ENCODE measurements around the gene POLA2. TPM values are rescaled to one million over a fixed set of nuclear protein-coding genes. Genes with fewer than 3 reads are reported as not detected.
A peak's percentile ranks its signal among the peaks of the same experiment; 100 is the strongest.
"Not testable (repeated sequence)": the region's sequence is repeated elsewhere in the genome, so short reads cannot be mapped to it uniquely, and the experiment has no call there.

Gene POLA2
- total RNA-seq, 1 donor from 2014 or later, result 27.4 TPM

DNA sequence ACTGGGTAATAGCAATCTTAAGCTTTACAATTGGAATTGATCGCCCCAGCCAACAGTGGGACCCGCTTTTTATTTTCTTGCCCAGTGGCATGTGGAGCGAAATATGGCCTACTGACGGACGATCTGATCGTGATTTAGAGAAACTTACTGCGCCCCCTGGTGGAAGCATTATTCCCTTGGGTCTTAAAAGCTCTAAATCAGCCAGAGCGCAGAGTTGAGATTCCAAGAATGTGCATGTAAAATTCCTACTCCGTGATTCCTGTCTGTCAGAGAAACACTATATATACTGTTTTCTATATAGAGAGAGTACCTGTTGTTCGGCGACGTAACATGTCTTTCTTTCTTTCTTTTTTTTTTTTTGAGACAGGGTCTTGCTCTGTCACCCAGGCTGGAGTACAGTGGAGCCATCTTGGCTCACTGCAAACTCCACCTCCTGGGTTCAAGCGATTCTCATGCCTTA is 68.2 kb downstream of the POLA2 start:
- TF ChIP-seq CTCF (IDR thresholded peaks at IDR 0.05; ENCODE audit: unreplicated experiment), result peak; percentile 82
- peak overlapping the region; percentile 73 for H3K27ac Mint-ChIP-seq
- H3K27me3 Mint-ChIP-seq, result peaks cover 2% of the 10 kb centered on the region
- no peaks in the 10 kb centered on the region for H3K36me3 Mint-ChIP-seq (ENCODE audit: insufficient read depth)
- H3K4me3 Mint-ChIP-seq (ENCODE audit: low read depth), result no peak overlapping the region
- DNase-seq (ENCODE audit: low spot score, unreplicated experiment), result peak; percentile 75
- H3K9me3 Mint-ChIP-seq (ENCODE audit: low read depth), result no peaks in the 10 kb centered on the region
- peaks cover 11% of the 10 kb centered on the region for H3K4me1 Mint-ChIP-seq (ENCODE audit: low read depth)

DNA sequence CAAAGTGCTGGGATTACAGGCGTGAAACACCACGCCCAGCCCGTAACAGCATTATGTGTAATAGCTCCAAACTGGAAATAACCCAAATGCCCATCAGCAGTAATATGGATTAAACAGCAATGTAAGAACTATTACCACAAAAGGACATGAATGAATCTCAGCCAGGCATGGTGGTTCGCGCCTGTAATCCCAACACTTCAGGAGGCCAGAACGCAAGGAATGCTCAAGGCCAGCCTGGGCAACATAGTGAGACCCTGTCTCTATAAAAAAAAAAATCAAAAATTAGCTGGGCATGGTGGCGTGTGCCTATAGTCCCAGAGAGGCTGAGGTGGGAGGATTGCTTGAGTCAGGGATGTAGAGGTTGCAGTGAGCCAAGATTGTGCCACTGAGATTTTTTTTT is 68.8 kb downstream of the POLA2 start:
- no peak overlapping the region for H3K27ac Mint-ChIP-seq
- no peaks in the 10 kb centered on the region for H3K9me3 Mint-ChIP-seq (ENCODE audit: low read depth)
- H3K4me1 Mint-ChIP-seq (ENCODE audit: low read depth), result peaks cover 17% of the 10 kb centered on the region
- H3K36me3 Mint-ChIP-seq (ENCODE audit: insufficient read depth), result no peaks in the 10 kb centered on the region
- no peak overlapping the region for H3K4me3 Mint-ChIP-seq (ENCODE audit: low read depth)
- DNase-seq (ENCODE audit: low spot score, unreplicated experiment), result no peak
- peaks cover 2% of the 10 kb centered on the region for H3K27me3 Mint-ChIP-seq
- no peak for TF ChIP-seq CTCF (IDR thresholded peaks at IDR 0.05; ENCODE audit: unreplicated experiment)

- not testable (repeated sequence) for H3K27ac Mint-ChIP-seq; H3K4me3 Mint-ChIP-seq (ENCODE audit: low read depth); H3K36me3 Mint-ChIP-seq (ENCODE audit: insufficient read depth); DNase-seq (ENCODE audit: low spot score, unreplicated experiment); H3K9me3 Mint-ChIP-seq (ENCODE audit: low read depth); H3K27me3 Mint-ChIP-seq
- peaks cover 17% of the 10 kb centered on the region for H3K4me1 Mint-ChIP-seq (ENCODE audit: low read depth)
Observed at GRCh38 chr11:65332591-65332990, 70.8 kb downstream of the POLA2 start.

GRCh38 chr11:65334696-65335295 is 73.0 kb downstream of the POLA2 start:
- no peaks in the 10 kb centered on the region for H3K9me3 Mint-ChIP-seq (ENCODE audit: low read depth)
- no peaks in the 10 kb centered on the region for H3K36me3 Mint-ChIP-seq (ENCODE audit: insufficient read depth)
- H3K27me3 Mint-ChIP-seq, result no peaks in the 10 kb centered on the region
- H3K4me1 Mint-ChIP-seq (ENCODE audit: low read depth), result peaks cover 19% of the 10 kb centered on the region
- TF ChIP-seq CTCF (IDR thresholded peaks at IDR 0.05; ENCODE audit: unreplicated experiment), result no peak
- peak overlapping the region; percentile 94 for H3K27ac Mint-ChIP-seq
- no peak for DNase-seq (ENCODE audit: low spot score, unreplicated experiment)
- H3K4me3 Mint-ChIP-seq (ENCODE audit: low read depth), result peak overlapping the region; percentile 97

- Mint-ChIP-seq H3K27ac (no peak overlapping the region), H3K27me3 (no peaks in the 10 kb centered on the region), H3K4me3 (ENCODE audit: low read depth) (no peak overlapping the region), H3K9me3 (ENCODE audit: low read depth) (no peaks in the 10 kb centered on the region), H3K36me3 (ENCODE audit: insufficient read depth) (peaks cover 6% of the 10 kb centered on the region), H3K4me1 (ENCODE audit: low read depth) (peaks cover 18% of the 10 kb centered on the region)
- no peak for DNase-seq (ENCODE audit: low spot score, unreplicated experiment)
- TF ChIP-seq CTCF (IDR thresholded peaks at IDR 0.05; ENCODE audit: unreplicated experiment), result no peak
Observed at GRCh38 chr11:65338676-65339075, 76.9 kb downstream of the POLA2 start.

- Mint-ChIP-seq H3K27ac (no peak overlapping the region), H3K27me3 (no peaks in the 10 kb centered on the region), H3K9me3 (ENCODE audit: low read depth) (no peaks in the 10 kb centered on the region), H3K36me3 (ENCODE audit: insufficient read depth) (peaks cover 11% of the 10 kb centered on the region), H3K4me3 (ENCODE audit: low read depth) (no peak overlapping the region), H3K4me1 (ENCODE audit: low read depth) (peaks cover 7% of the 10 kb centered on the region)
- no peak for TF ChIP-seq CTCF (IDR thresholded peaks at IDR 0.05; ENCODE audit: unreplicated experiment)
- no peak for DNase-seq (ENCODE audit: low spot score, unreplicated experiment)
Observed at GRCh38 chr11:65340226-65340625, 78.5 kb downstream of the POLA2 start.

Measured in progenitor cell of endocrine pancreas (in vitro differentiated cells).